ENCODE results near the gene NBAS. TPM values are rescaled to one million over a fixed set of nuclear protein-coding genes. Genes with fewer than 3 reads are reported as not detected.
"Not testable (repeated sequence)": the region's sequence is repeated elsewhere in the genome, so short reads cannot be mapped to it uniquely, and the experiment has no call there.

Gene NBAS
- polyA plus RNA-seq, 6 donors from 2014 or later, result 5.4 to 16.4 (median 12.7) TPM

- no peaks in the 10 kb centered on the region for H3K4me1 Mint-ChIP-seq
- peak overlapping the region in 2 of 6 donors; percentile 32 to 61 for H3K27ac Mint-ChIP-seq
- H3K9me3 Mint-ChIP-seq, result no peaks in the 10 kb centered on the region
- DNase-seq (no peak), ATAC-seq (ENCODE audit: low read depth in 2 of 2) (no peak)
- peaks cover 20 to 57% of the 10 kb centered on the region in 2 donors for H3K36me3 Mint-ChIP-seq
- no peaks in the 10 kb centered on the region for H3K27me3 Mint-ChIP-seq
- no peak overlapping the region for H3K4me3 Mint-ChIP-seq
Measured at GRCh38 chr2:15415748-15416147, 145.4 kb downstream of the NBAS start.

- Mint-ChIP-seq H3K27ac (no peak overlapping the region), H3K9me3 (no peaks in the 10 kb centered on the region), H3K4me1 (no peaks in the 10 kb centered on the region), H3K27me3 (no peaks in the 10 kb centered on the region), H3K36me3 (peaks cover 17 to 48% of the 10 kb centered on the region in 2 donors), H3K4me3 (no peak overlapping the region)
- DNase-seq, result no peak
- no peak for ATAC-seq (ENCODE audit: low read depth in 2 of 2)
Measured at GRCh38 chr2:15412779-15413178, 148.4 kb downstream of the NBAS start.

- H3K4me3 Mint-ChIP-seq, result no peak overlapping the region
- no peak overlapping the region for H3K27ac Mint-ChIP-seq
- H3K36me3 Mint-ChIP-seq, result peaks cover 17 to 48% of the 10 kb centered on the region in 2 donors
- H3K27me3 Mint-ChIP-seq, result no peaks in the 10 kb centered on the region
- DNase-seq, result no peak
- no peaks in the 10 kb centered on the region for H3K4me1 Mint-ChIP-seq
- no peak for ATAC-seq (ENCODE audit: low read depth in 2 of 2)
- no peaks in the 10 kb centered on the region for H3K9me3 Mint-ChIP-seq
Measured at GRCh38 chr2:15412309-15412708, 148.8 kb downstream of the NBAS start.

GRCh38 chr2:15410884-15411283 lies 150.2 kb downstream of the NBAS start:
- no peaks in the 10 kb centered on the region for H3K4me1 Mint-ChIP-seq
- no peak for DNase-seq
- peaks cover 24 to 41% of the 10 kb centered on the region in 2 donors for H3K36me3 Mint-ChIP-seq
- H3K27me3 Mint-ChIP-seq, result no peaks in the 10 kb centered on the region
- no peak overlapping the region for H3K4me3 Mint-ChIP-seq
- H3K9me3 Mint-ChIP-seq, result no peaks in the 10 kb centered on the region
- peak overlapping the region in 2 of 6 donors; percentile 39 to 61 for H3K27ac Mint-ChIP-seq
- ATAC-seq (ENCODE audit: low read depth in 2 of 2), result no peak

- no peak overlapping the region for H3K4me3 Mint-ChIP-seq
- H3K9me3 Mint-ChIP-seq, result no peaks in the 10 kb centered on the region
- H3K27me3 Mint-ChIP-seq, result no peaks in the 10 kb centered on the region
- H3K27ac Mint-ChIP-seq, result no peak overlapping the region
- DNase-seq, result no peak
- H3K4me1 Mint-ChIP-seq, result no peaks in the 10 kb centered on the region
- H3K36me3 Mint-ChIP-seq, result peaks cover 24 to 31% of the 10 kb centered on the region in 2 donors
- ATAC-seq (ENCODE audit: low read depth in 2 of 2), result no peak
Measured at GRCh38 chr2:15408759-15409158, 152.4 kb downstream of the NBAS start.

GRCh38 chr2:15407666-15408065 lies 153.5 kb downstream of the NBAS start:
- peak overlapping the region in 1 of 6 donors; percentile 55 for H3K27ac Mint-ChIP-seq
- no peak overlapping the region for H3K4me3 Mint-ChIP-seq
- peaks cover 16 to 20% of the 10 kb centered on the region in 2 donors for H3K36me3 Mint-ChIP-seq
- no peaks in the 10 kb centered on the region for H3K9me3 Mint-ChIP-seq
- no peaks in the 10 kb centered on the region for H3K27me3 Mint-ChIP-seq
- H3K4me1 Mint-ChIP-seq, result no peaks in the 10 kb centered on the region
- DNase-seq (no peak), ATAC-seq (ENCODE audit: low read depth in 2 of 2) (no peak)

GRCh38 chr2:15404511-15404910 lies 156.6 kb downstream of the NBAS start:
- not testable (repeated sequence) for H3K4me1 Mint-ChIP-seq; ATAC-seq (ENCODE audit: low read depth in 2 of 2); H3K9me3 Mint-ChIP-seq; H3K4me3 Mint-ChIP-seq; H3K27me3 Mint-ChIP-seq; DNase-seq
- peaks cover 8 to 23% of the 10 kb centered on the region in 2 donors for H3K36me3 Mint-ChIP-seq
- H3K27ac Mint-ChIP-seq, result peak overlapping the region in 1 of 6 donors; percentile 21

GRCh38 chr2:15400240-15400826 lies 160.8 kb downstream of the NBAS start:
- Mint-ChIP-seq H3K9me3 (no peaks in the 10 kb centered on the region), H3K4me1 (no peaks in the 10 kb centered on the region), H3K36me3 (peaks cover 8 to 27% of the 10 kb centered on the region in 2 donors), H3K27me3 (no peaks in the 10 kb centered on the region), H3K4me3 (no peak overlapping the region), H3K27ac (no peak overlapping the region)
- no peak for DNase-seq
- no peak for ATAC-seq (ENCODE audit: low read depth in 2 of 2)

- Mint-ChIP-seq H3K9me3 (no peaks in the 10 kb centered on the region), H3K4me3 (no peak overlapping the region), H3K27me3 (no peaks in the 10 kb centered on the region), H3K36me3 (peaks cover 8 to 31% of the 10 kb centered on the region in 2 donors), H3K27ac (peak overlapping the region in 1 of 6 donors; percentile 51), H3K4me1 (no peaks in the 10 kb centered on the region)
- DNase-seq (no peak), ATAC-seq (ENCODE audit: low read depth in 2 of 2) (no peak)
Measured at GRCh38 chr2:15399241-15399640, 161.9 kb downstream of the NBAS start.

- H3K27ac Mint-ChIP-seq, result no peak overlapping the region
- H3K4me3 Mint-ChIP-seq, result no peak overlapping the region
- peaks cover 31 to 37% of the 10 kb centered on the region in 2 donors for H3K36me3 Mint-ChIP-seq
- ATAC-seq (ENCODE audit: low read depth in 2 of 2) (no peak), DNase-seq (no peak)
- no peaks in the 10 kb centered on the region for H3K4me1 Mint-ChIP-seq
- no peaks in the 10 kb centered on the region for H3K27me3 Mint-ChIP-seq
- H3K9me3 Mint-ChIP-seq, result no peaks in the 10 kb centered on the region
Measured at GRCh38 chr2:15391751-15392150, 169.4 kb downstream of the NBAS start.

- Mint-ChIP-seq H3K9me3 (no peaks in the 10 kb centered on the region), H3K27ac (peak overlapping the region in 1 of 6 donors; percentile 12), H3K4me1 (peaks cover 0 to 4% (median 0%) of the 10 kb centered on the region in 3 donors), H3K27me3 (no peaks in the 10 kb centered on the region), H3K4me3 (no peak overlapping the region), H3K36me3 (peaks cover 37 to 40% of the 10 kb centered on the region in 2 donors)
- no peak for DNase-seq
- ATAC-seq (ENCODE audit: low read depth in 2 of 2), result no peak
Measured at GRCh38 chr2:15389895-15390294, 171.2 kb downstream of the NBAS start.

GRCh38 chr2:15389326-15389700 lies 171.8 kb downstream of the NBAS start:
- ATAC-seq (ENCODE audit: low read depth in 2 of 2), result no peak
- H3K9me3 Mint-ChIP-seq, result no peaks in the 10 kb centered on the region
- H3K27me3 Mint-ChIP-seq, result no peaks in the 10 kb centered on the region
- no peak overlapping the region for H3K27ac Mint-ChIP-seq
- no peak overlapping the region for H3K4me3 Mint-ChIP-seq
- peaks cover 37 to 40% of the 10 kb centered on the region in 2 donors for H3K36me3 Mint-ChIP-seq
- H3K4me1 Mint-ChIP-seq, result peaks cover 0 to 4% (median 0%) of the 10 kb centered on the region in 3 donors
- no peak for DNase-seq

- Mint-ChIP-seq H3K36me3 (peaks cover 33 to 39% of the 10 kb centered on the region in 2 donors), H3K4me1 (peaks cover 0 to 4% (median 0%) of the 10 kb centered on the region in 3 donors), H3K27me3 (no peaks in the 10 kb centered on the region), H3K9me3 (no peaks in the 10 kb centered on the region), H3K27ac (no peak overlapping the region), H3K4me3 (no peak overlapping the region)
- no peak for ATAC-seq (ENCODE audit: low read depth in 2 of 2)
- DNase-seq, result no peak
Measured at GRCh38 chr2:15388406-15389325, 172.5 kb downstream of the NBAS start.

GRCh38 chr2:15385184-15385583 lies 175.9 kb downstream of the NBAS start:
- no peaks in the 10 kb centered on the region for H3K27me3 Mint-ChIP-seq
- H3K4me1 Mint-ChIP-seq, result peaks cover 0 to 4% (median 0%) of the 10 kb centered on the region in 3 donors
- no peak overlapping the region for H3K27ac Mint-ChIP-seq
- ATAC-seq (ENCODE audit: low read depth in 2 of 2) (no peak), DNase-seq (no peak)
- H3K36me3 Mint-ChIP-seq, result peaks cover 23 to 40% of the 10 kb centered on the region in 2 donors
- H3K4me3 Mint-ChIP-seq, result no peak overlapping the region
- no peaks in the 10 kb centered on the region for H3K9me3 Mint-ChIP-seq
